GM12801 (cell line): ENCODE data around the gene ACSL4.

Source experiments
- TF ChIP-seq, protein P1 (sequence below): IDR thresholded peaks from one replicate; pipeline ENCODE4 v1.5.1; 2011; ENCODE audit warnings: control low read depth; ENCODE audit not compliant: insufficient read length; ENCODE audit errors: extremely low read depth

ACSL4 gene

DNA sequence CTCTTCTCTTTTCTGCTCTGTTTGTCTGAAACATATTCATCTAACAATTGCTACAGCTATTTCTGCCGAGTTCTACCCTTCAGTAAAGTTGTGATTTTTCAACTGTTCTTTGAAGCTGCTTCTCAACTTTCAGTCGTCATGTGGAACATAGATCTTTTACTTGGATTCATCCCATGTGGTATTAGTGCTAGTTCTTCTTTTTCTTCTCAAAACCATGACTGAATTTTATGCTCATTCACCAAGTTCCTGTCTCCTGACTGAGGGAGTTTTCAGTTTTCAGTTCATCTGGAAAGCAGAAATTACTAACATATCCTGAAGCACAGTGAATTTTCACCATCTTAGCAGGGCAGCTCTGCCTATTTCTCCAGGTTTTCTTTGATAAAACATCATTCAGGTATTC, 12.1 kb downstream of the ACSL4 start:
- TF ChIP-seq, protein P1, sequence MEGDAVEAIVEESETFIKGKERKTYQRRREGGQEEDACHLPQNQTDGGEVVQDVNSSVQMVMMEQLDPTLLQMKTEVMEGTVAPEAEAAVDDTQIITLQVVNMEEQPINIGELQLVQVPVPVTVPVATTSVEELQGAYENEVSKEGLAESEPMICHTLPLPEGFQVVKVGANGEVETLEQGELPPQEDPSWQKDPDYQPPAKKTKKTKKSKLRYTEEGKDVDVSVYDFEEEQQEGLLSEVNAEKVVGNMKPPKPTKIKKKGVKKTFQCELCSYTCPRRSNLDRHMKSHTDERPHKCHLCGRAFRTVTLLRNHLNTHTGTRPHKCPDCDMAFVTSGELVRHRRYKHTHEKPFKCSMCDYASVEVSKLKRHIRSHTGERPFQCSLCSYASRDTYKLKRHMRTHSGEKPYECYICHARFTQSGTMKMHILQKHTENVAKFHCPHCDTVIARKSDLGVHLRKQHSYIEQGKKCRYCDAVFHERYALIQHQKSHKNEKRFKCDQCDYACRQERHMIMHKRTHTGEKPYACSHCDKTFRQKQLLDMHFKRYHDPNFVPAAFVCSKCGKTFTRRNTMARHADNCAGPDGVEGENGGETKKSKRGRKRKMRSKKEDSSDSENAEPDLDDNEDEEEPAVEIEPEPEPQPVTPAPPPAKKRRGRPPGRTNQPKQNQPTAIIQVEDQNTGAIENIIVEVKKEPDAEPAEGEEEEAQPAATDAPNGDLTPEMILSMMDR: no peak

DNA sequence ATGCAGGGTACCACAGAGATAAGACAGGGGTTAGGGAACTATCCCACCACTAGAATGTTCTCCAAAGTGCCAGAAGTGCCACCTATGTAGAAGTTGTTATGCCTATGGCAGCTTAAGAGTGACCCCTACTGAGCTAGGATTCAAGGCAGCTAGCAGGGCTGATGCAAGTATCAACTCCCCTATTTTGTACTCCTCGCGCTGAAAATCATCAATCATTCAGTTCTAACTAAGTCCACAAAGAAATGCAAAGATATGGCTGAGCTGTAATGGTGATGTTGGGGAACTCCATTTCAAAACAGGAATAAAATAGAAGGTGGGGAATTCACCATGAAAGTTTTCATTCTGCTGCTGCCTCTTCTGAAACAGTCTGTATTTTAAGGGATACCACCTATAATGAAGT, 13.8 kb downstream of the ACSL4 start:
- TF ChIP-seq, protein P1: no peak

DNA sequence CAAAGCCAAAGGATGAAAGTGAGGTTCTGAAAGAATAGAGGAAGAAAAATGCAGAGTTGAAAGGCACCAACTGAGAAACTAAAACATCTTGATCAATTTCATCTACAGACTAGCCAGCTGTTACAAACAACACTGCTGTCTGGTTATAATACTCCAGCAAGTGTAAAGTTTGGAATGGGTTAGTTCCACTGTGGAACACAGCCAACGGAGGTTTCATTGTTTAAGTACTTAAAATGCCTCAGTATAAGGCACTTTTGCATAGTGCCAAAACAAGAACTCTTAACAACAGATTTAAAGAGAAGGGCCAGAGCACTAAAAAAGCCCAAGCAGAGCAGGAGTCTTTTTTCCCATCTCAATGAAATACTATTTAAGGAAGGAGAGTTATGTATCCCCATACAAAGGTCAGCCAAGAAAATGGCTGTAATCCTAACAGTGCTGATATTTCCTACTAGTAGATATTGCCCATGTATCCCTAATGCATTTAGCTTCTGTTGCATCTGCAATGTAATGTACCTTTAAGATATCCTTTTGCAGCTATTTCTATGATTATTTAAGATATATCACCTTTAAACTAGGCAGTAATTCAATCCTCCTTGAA, 16.5 kb downstream of the ACSL4 start:
- TF ChIP-seq, protein P1: no peak

DNA sequence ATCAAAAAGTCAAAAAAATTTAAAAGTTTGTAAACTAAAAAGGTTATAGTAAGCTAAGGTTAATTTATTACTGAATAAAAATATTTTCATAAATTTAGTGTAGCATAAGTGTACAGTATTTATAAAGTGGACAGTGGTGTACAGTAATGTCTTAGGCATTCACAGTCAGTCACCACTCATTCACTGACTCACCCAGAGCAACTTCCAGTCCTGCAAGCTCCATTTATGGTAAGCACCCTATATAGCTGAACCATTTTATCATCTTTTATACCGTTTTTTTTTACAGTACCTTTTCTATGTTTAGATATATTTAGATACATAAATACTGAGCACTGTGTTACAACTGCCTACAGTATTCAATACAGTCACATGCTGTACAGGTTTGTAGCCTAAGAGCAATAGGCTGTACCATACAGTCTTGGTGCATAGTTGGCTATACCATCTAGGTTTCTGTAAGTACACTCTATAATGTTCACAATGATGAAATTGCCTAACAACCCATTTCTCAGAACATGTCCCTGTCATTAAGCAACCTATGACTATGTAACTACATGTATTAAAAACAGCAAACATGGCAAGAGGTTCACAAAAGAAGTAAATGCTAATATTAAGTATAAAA, 18.6 kb downstream of the ACSL4 start:
- TF ChIP-seq, protein P1: no peak

DNA sequence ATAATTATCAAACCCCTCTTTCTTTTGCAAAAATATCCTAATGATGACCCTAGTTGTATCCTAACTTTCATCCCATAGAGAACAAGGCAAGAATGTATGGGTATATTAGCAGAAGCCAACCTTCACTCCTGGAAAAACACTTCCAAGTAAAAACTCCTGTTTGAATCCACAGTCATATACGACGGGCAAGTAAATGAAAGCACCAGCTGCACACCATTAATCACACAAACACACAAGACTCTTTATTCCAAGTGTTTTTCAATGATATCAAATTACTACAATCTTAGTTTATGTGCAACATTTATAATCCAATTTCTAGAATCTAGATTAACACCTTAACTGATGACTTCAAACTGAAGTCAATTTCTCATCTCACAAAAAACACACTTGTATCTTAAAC, 22.9 kb downstream of the ACSL4 start:
- TF ChIP-seq, protein P1: no peak

DNA sequence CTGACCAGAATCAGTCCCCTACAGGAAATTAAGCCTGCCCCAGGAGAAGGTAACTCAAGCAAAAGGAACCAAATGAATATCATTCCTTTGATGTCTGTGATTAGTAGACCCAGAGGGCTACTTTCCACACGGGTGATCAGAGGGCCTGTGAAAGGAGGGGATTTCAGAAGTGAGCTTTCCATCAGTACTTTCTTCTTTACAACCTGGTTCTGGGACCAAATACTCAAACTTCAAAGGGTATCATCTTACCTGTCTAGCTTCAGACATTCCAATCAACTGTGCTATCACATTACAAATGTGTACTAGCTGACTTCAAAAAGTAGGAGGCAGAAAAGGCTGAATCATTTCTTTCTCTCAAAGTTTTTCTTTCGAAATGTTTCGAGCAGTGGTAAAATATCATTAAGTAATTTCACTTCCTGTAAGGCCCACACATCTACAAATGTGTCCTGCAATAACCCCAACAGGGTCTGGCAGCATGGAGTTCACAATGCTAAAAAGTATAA, 23.9 kb downstream of the ACSL4 start:
- TF ChIP-seq, protein P1: no peak

DNA sequence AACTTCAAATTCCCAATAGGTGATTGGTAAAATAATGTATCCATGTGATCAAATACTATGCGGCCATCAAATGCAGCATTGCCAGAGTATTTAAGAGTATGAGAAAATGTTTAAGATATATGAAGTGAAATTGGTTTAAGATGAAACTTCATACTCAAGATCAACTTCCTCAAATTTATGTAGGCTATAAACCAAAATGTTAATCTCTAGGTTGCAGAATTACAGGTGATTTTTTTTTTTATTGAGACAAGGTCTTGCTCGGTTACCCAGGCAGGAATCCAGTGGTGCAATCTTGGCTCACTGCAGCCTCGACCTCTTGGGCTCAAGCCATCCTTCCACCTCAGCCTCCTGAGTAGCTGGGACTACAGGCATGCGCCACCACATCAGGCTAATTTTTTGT, 25.3 kb downstream of the ACSL4 start:
- TF ChIP-seq, protein P1: no peak
